MV-4-11 (cell line): ENCODE data around the gene MYO18B.

Experiments used
- DNase-seq: peaks from one replicate; lab custom pipeline; 2025; lab: John Stamatoyannopoulos, UW

Gene MYO18B

DNA sequence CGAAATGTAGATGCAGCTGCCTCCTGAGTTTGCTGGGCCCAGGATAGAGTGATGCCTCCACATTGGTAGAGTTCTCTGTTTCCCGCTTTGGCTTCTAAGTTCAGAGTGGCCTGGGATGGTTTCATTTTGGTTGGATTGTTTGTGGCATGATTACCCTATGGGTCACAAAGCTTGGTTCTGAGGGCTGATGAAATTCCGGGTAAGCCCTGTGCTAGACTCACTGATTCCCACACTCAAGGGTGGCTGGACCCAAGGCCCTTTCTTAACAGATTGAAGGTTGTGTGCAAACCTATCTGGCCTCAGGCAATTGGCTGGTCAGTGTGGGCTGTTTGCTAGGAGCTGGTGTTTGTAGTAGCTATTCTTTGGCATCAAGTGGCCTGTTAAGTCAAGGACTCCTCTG is 158.4 kb downstream of the MYO18B start:
- no peak for DNase-seq

- no peak for DNase-seq
Measured at GRCh38 chr22:25900880-25901279, 158.9 kb downstream of the MYO18B start.

- no peak for DNase-seq
Measured at GRCh38 chr22:25902402-25902801, 160.4 kb downstream of the MYO18B start.

DNA sequence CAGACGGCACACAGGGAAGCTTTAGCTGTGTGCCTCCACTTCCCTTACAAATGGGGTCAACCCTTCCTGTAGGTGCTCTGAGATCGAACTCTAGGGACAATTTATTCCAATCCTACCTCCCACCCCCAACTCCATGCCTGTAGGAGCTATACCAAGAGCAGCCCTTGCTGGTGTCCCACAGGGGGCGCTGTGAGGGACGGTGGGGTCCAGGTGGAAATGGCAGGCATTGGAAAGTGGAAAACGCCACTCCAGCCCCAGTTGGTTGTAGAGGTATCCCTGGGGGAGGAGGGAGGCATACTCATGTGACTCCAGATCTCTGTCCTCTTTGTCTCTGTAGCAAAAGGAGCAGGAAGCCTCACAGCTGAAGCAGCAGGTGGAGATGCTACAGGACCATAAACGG is 161.3 kb downstream of the MYO18B start:
- no peak for DNase-seq

GRCh38 chr22:25908212-25908611 is 166.2 kb downstream of the MYO18B start:
- no peak for DNase-seq

GRCh38 chr22:25908755-25909154 is 166.8 kb downstream of the MYO18B start:
- no peak for DNase-seq

- no peak for DNase-seq
Measured at GRCh38 chr22:25909614-25910387, 167.8 kb downstream of the MYO18B start.

- no peak for DNase-seq
Measured at GRCh38 chr22:25911243-25911972, 169.4 kb downstream of the MYO18B start.

- no peak for DNase-seq
Measured at GRCh38 chr22:25919452-25919851, 177.5 kb downstream of the MYO18B start.

- DNase-seq, result no peak
Measured at GRCh38 chr22:25922141-25922540, 180.2 kb downstream of the MYO18B start.

- DNase-seq, result no peak
Measured at GRCh38 chr22:25923914-25924313, 181.9 kb downstream of the MYO18B start.

GRCh38 chr22:25928038-25928437 is 186.1 kb downstream of the MYO18B start:
- DNase-seq, result no peak

GRCh38 chr22:25929321-25929878 is 187.4 kb downstream of the MYO18B start:
- no peak for DNase-seq

- DNase-seq, result no peak
Measured at GRCh38 chr22:25930083-25930482, 188.1 kb downstream of the MYO18B start.

DNA sequence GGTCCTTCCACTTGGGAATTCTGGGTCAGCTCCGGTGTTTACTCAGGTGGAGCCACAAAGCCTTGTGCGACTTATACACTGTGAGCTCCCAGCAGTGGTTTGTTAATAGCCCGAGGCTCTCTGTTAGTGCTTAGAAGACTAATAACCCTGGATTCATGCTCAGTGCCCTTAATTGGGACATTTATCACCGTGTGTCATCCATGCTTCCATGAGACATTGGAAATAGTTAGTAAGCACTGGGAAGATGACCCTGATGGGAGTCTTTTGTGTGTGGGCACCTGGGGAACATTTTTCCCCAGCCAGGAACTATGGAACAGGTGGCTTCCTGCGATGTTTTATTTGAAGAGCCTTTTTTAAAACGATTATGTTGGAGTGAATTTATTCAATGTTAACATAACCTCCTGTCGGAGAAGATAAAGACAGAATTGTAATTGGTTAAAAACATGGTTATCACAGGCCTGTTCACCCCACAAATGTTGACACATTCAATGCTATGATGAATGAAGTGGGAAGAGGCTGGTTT is 188.9 kb downstream of the MYO18B start:
- no peak for DNase-seq

DNA sequence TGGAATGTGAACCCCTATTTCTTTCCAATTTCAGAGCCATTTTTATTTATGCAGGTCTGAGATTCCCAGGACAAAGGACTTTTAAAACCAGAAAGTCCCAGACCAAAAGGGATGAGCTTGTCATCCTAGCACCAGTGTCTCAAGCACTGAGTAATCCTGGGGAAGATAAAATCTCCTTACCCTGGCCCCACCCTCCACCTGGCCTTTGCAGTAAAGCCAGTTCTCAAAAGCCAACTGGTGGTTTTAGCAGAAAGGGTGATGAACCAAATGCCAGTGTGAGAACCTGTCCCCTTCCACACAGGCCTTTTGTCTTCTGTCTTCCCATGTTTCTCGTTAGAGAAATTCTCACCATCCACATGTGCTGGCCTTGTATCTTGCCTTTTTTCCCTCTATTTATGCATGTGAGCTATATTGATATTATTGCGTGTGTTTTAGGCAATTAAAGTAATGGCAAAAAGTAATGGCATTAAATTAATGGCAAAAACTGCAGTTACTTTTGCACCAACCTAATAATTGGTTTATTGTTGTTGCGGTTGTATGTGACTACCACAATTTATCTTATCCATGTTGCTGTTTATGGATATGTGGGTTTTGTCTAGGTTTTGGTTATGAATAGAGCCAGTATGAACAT is 191.3 kb downstream of the MYO18B start:
- no peak for DNase-seq

GRCh38 chr22:25935266-25936058 is 193.5 kb downstream of the MYO18B start:
- DNase-seq, result no peak

- DNase-seq, result no peak
Measured at GRCh38 chr22:25938151-25938550, 196.2 kb downstream of the MYO18B start.

DNA sequence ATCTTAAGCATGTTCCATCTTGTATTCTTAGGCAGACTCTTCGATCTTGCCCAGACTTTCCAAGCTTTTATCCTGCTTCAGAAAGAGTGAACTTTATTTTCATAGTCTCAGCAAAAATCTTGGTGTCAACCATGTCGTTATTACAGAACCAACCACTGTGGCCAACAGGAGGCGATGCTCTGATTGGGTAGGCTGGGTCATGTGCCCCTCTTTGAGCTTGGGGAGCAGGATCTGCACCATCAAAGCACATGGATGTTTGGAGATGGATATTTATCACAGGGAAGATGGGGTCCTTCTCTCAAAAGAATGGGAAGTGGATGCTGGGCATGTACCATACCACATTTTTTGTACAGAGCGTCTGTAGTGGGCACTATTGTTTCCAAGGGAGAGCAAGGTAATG is 197.4 kb downstream of the MYO18B start:
- DNase-seq, result no peak

- no peak for DNase-seq
Measured at GRCh38 chr22:25940479-25940878, 198.5 kb downstream of the MYO18B start.

- DNase-seq, result no peak
Measured at GRCh38 chr22:25941365-25941960, 199.5 kb downstream of the MYO18B start.
